HG03039 (cell line): ENCODE data around the gene CBX2.
"Not testable (repeated sequence)": the region's sequence is repeated elsewhere in the genome, so short reads cannot be mapped to it uniquely, and the experiment has no call there.

Experiments
- ATAC-seq: cut with Tn5 transposase; IDR thresholded peaks from one replicate; pipeline ENCODE4 v1.9.1; 2021; ENCODE audit warnings: mild to moderate bottlenecking, moderate library complexity; ENCODE audit not compliant: unreplicated experiment

CBX2 gene

GRCh38 chr17:79742951-79743476, 34.9 kb upstream of the CBX2 start:
- no peak for ATAC-seq

- no peak for ATAC-seq
These were observed 34.3 kb upstream of the CBX2 start for GRCh38 chr17:79743614-79744013.

- ATAC-seq = no peak
These were observed 32.3 kb upstream of the CBX2 start for GRCh38 chr17:79745641-79746105.

- ATAC-seq = no peak
These were observed 30.9 kb upstream of the CBX2 start for GRCh38 chr17:79746889-79747507.

GRCh38 chr17:79747508-79748294, 30.2 kb upstream of the CBX2 start:
- no peak for ATAC-seq

GRCh38 chr17:79748295-79749099, 29.5 kb upstream of the CBX2 start:
- ATAC-seq = no peak

GRCh38 chr17:79749156-79749815, 28.7 kb upstream of the CBX2 start:
- no peak for ATAC-seq

- no peak for ATAC-seq
These were observed 28.0 kb upstream of the CBX2 start for GRCh38 chr17:79749958-79750357.

GRCh38 chr17:79750650-79751545, 27.1 kb upstream of the CBX2 start:
- no peak for ATAC-seq

GRCh38 chr17:79752175-79752574, 25.8 kb upstream of the CBX2 start:
- no peak for ATAC-seq

- ATAC-seq = no peak
These were observed 23.6 kb upstream of the CBX2 start for GRCh38 chr17:79754370-79754769.

GRCh38 chr17:79754903-79755302, 23.0 kb upstream of the CBX2 start:
- ATAC-seq = not testable (repeated sequence)

GRCh38 chr17:79755591-79755990, 22.4 kb upstream of the CBX2 start:
- no peak for ATAC-seq

- no peak for ATAC-seq
These were observed 20.7 kb upstream of the CBX2 start for GRCh38 chr17:79757140-79757745.

GRCh38 chr17:79758271-79758670, 19.7 kb upstream of the CBX2 start:
- ATAC-seq = no peak

GRCh38 chr17:79760197-79760906, 17.6 kb upstream of the CBX2 start:
- ATAC-seq = no peak

- ATAC-seq = no peak
These were observed 15.9 kb upstream of the CBX2 start for GRCh38 chr17:79761894-79762589.

- no peak for ATAC-seq
These were observed 12.2 kb upstream of the CBX2 start for GRCh38 chr17:79765708-79766107.
